Calu3 (cell line): ENCODE results near the gene CEMP1. TPM values are rescaled to one million over a fixed set of nuclear protein-coding genes. Genes with fewer than 3 reads are reported as not detected.
A peak's percentile ranks its signal among the peaks of the same experiment; 100 is the strongest.
"Not testable (repeated sequence)": the region's sequence is repeated elsewhere in the genome, so short reads cannot be mapped to it uniquely, and the experiment has no call there.

Source experiments
- Bru-seq: library from RNA; stranded (reverse); fragments of 400-500 nt; gene quantifications from one replicate; lab custom pipeline; 2021; lab: Mats Ljungman, UMichigan
- BruChase-seq, 2 experiments: library from RNA; stranded (reverse); fragments of 400-500 nt; gene quantifications; one replicate each; lab custom pipeline; 2021; lab: Mats Ljungman, UMichigan
- BruUV-seq: library from RNA; stranded (reverse); fragments of 400-500 nt; replicated peaks from 2 replicates; lab custom pipeline; 2021; lab: Mats Ljungman, UMichigan
- CTCF ChIA-PET: fragments of 300-600 bp; sonication (Branson Sonifier 250); formaldehyde crosslinking; loops from one replicate; lab custom pipeline; 2022; ENCODE audit warnings: antibody characterized with exemption; lab: Charles Lee
- DNase-seq: peaks from one replicate; pipeline ENCODE4 v3.0.0; 2022
- H3K27ac Mint-ChIP-seq: one replicate; pipeline ENCODE4 v1.8.0; 2022; ENCODE audit warnings: mixed read lengths; ENCODE audit not compliant: unreplicated experiment
- H3K27me3 Mint-ChIP-seq: one replicate; pipeline ENCODE4 v1.8.0; 2022; ENCODE audit warnings: mixed read lengths; ENCODE audit not compliant: unreplicated experiment
- H3K36me3 Mint-ChIP-seq: one replicate; pipeline ENCODE4 v1.8.0; 2022; ENCODE audit warnings: mild to moderate bottlenecking, moderate library complexity, mixed read lengths; ENCODE audit not compliant: insufficient read depth, unreplicated experiment
- H3K4me1 Mint-ChIP-seq: one replicate; pipeline ENCODE4 v1.8.0; 2022; ENCODE audit warnings: mild to moderate bottlenecking, low read depth, mixed read lengths; ENCODE audit not compliant: unreplicated experiment
- H3K4me3 Mint-ChIP-seq: one replicate; pipeline ENCODE4 v1.8.0; 2022; ENCODE audit warnings: mild to moderate bottlenecking, low read depth, moderate library complexity, mixed read lengths; ENCODE audit not compliant: unreplicated experiment
- H3K9me3 Mint-ChIP-seq: one replicate; pipeline ENCODE4 v1.8.0; 2022; ENCODE audit warnings: low read depth, mixed read lengths; ENCODE audit not compliant: unreplicated experiment
- CTCF ChIP-seq: fragments of 200-600 bp; IDR thresholded peaks from one replicate; pipeline ENCODE4 v1.8.0; 2022; ENCODE audit warnings: antibody characterized with exemption; ENCODE audit not compliant: unreplicated experiment
- intact Hi-C: fragments of 100-400 bp; cut with micrococcal nuclease; formaldehyde crosslinking; loops from one replicate; pipeline ENCODE4 v1.10.0; 2022; ENCODE audit not compliant: unreplicated experiment
- long read RNA-seq: library from polyadenylated mRNA; stranded (forward); transcript quantifications from one replicate; pipeline ENCODE4 v2.0.0, GENCODE V29; 2022
- total RNA-seq: library from RNA; stranded (reverse); gene quantifications from 2 replicates; pipeline ENCODE4 v1.2.3, GENCODE V29; 2022

CEMP1 gene, protein sequence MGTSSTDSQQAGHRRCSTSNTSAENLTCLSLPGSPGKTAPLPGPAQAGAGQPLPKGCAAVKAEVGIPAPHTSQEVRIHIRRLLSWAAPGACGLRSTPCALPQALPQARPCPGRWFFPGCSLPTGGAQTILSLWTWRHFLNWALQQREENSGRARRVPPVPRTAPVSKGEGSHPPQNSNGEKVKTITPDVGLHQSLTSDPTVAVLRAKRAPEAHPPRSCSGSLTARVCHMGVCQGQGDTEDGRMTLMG
- total RNA-seq (0.86 and 0.90 TPM in 2 replicates), Bru-seq, nascent RNA (not detected), BruChase-seq, experiment 1, labeled RNA remaining after a 6-hour chase (not detected), BruChase-seq, experiment 2, labeled RNA remaining after a 2-hour chase (not detected)
- long read RNA-seq, result 0 reads

GRCh38 chr16:2531371-2531695 lies at the start of gene CEMP1:
Gene CEMP1, minus strand, starts transcription at chr16:2531408. Its CDS starts 335 bp downstream, at chr16:2531073.
- intact Hi-C loops, result no loop called here
- no peak for TF ChIP-seq CTCF
- Mint-ChIP-seq H3K9me3 (no peaks in the 10 kb centered on the region), H3K4me1 (peaks cover 3% of the 10 kb centered on the region), H3K27me3 (no peaks in the 10 kb centered on the region), H3K27ac (peak within 1 kb of the TSS; percentile 98), H3K36me3 (peaks cover 60% of the 10 kb centered on the region), H3K4me3 (peak within 1 kb of the TSS; percentile 89)
- BruUV-seq, result no TSS peak
- no peak for DNase-seq
- CTCF ChIA-PET, result interaction anchor here (0.6 to 1.6 kb wide), 3 partner anchors 11 to 1682 kb away, joined by 3 to 4 read pairs (median 4); no protein-coding TSS in a partner anchor

GRCh38 chr16:2580818-2581217 lies 49.6 kb upstream of the CEMP1 start:
- CTCF ChIA-PET, H3K4me1 Mint-ChIP-seq, H3K36me3 Mint-ChIP-seq, H3K27ac Mint-ChIP-seq, H3K4me3 Mint-ChIP-seq, H3K9me3 Mint-ChIP-seq, DNase-seq, BruUV-seq, intact Hi-C loops, H3K27me3 Mint-ChIP-seq: not testable (repeated sequence)

DNA sequence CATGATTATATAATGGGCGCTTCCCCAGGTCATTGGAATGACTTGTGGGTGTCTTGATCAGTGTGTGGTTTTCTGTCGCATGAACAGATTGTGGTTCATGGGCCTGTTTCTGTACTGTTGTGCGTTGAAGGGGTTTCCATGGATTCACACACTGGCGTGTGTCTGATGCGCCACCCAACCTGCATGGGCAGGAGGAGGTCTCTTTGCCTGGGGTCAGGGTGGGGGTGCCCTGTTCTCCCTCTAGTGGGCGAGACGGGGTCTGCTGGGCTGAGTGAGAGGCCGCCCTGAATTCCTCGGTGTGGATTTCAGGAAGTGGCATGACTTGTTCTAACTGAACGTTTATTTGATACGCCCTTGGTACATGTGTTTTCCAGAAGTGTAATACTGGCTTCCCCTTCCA lies 48.9 kb upstream of the CEMP1 start:
- H3K4me3 Mint-ChIP-seq, H3K36me3 Mint-ChIP-seq, H3K27ac Mint-ChIP-seq, H3K4me1 Mint-ChIP-seq, intact Hi-C loops, H3K27me3 Mint-ChIP-seq, BruUV-seq, CTCF ChIA-PET, H3K9me3 Mint-ChIP-seq, DNase-seq: not testable (repeated sequence)

- BruUV-seq, intact Hi-C loops, H3K27ac Mint-ChIP-seq, CTCF ChIA-PET, H3K4me1 Mint-ChIP-seq, DNase-seq, H3K4me3 Mint-ChIP-seq, H3K27me3 Mint-ChIP-seq, H3K36me3 Mint-ChIP-seq, H3K9me3 Mint-ChIP-seq: not testable (repeated sequence)
Measured at GRCh38 chr16:2578905-2579304, 47.7 kb upstream of the CEMP1 start.

DNA sequence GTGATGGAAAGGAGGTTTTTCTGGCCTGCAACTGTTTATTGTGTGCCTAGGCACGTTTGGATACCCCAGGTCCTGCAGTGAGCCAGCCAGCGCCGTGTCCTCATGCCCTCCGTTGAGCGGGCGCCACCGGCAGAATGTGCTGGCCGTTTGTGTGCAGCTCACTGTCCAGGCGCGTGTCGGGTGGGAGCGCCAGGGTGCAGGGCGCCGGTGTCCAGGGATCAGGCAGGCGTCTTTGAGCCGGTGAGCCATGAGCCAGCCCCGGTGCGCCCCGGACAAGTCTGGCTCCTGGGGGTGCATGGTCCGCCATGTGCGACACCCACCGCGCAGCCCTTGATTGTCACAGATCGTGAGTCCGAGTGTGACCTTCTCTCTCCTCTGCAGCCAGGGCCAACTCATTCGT lies 45.8 kb upstream of the CEMP1 start:
- H3K27ac Mint-ChIP-seq, H3K4me1 Mint-ChIP-seq, H3K4me3 Mint-ChIP-seq, H3K27me3 Mint-ChIP-seq, DNase-seq, intact Hi-C loops, CTCF ChIA-PET, H3K36me3 Mint-ChIP-seq, BruUV-seq, H3K9me3 Mint-ChIP-seq: not testable (repeated sequence)

DNA sequence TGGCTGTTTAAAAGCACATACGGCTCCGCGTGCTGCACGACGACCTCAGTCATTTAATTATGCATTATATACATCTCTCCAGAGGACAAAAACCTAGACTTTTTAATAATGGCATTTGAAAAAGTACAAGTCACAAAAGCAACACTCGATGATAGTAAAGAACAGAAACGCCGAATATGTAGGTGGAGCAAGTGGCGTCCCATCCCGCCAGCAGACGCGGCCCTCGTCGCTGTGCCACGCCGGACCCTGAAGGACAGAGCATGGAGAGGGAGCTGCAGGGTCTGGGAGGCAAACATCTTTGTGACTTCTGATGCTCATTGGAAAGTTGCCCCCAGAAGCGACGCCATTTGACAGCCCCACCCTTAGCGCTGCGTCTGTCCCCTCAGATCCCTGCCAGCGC lies 44.6 kb upstream of the CEMP1 start:
- H3K27me3 Mint-ChIP-seq, H3K4me1 Mint-ChIP-seq, H3K27ac Mint-ChIP-seq, H3K9me3 Mint-ChIP-seq, DNase-seq, H3K36me3 Mint-ChIP-seq, H3K4me3 Mint-ChIP-seq, CTCF ChIA-PET, BruUV-seq, intact Hi-C loops: not testable (repeated sequence)

- BruUV-seq, H3K4me3 Mint-ChIP-seq, intact Hi-C loops: not testable (repeated sequence)
Measured at GRCh38 chr16:2572704-2573103, 41.5 kb upstream of the CEMP1 start.

GRCh38 chr16:2568573-2568972 lies 37.4 kb upstream of the CEMP1 start:
- H3K27ac Mint-ChIP-seq, H3K4me1 Mint-ChIP-seq, CTCF ChIA-PET, DNase-seq, H3K27me3 Mint-ChIP-seq, H3K4me3 Mint-ChIP-seq, BruUV-seq, intact Hi-C loops, H3K36me3 Mint-ChIP-seq, H3K9me3 Mint-ChIP-seq: not testable (repeated sequence)

More at GRCh38 chr16:2572704-2573103, 41.5 kb upstream of the CEMP1 start:
- H3K9me3 Mint-ChIP-seq, CTCF ChIA-PET, DNase-seq, H3K27me3 Mint-ChIP-seq, H3K36me3 Mint-ChIP-seq, H3K27ac Mint-ChIP-seq, H3K4me1 Mint-ChIP-seq: not testable (repeated sequence)

- H3K27ac Mint-ChIP-seq, intact Hi-C loops, H3K27me3 Mint-ChIP-seq, CTCF ChIA-PET, H3K36me3 Mint-ChIP-seq, H3K9me3 Mint-ChIP-seq, BruUV-seq, DNase-seq, H3K4me1 Mint-ChIP-seq, H3K4me3 Mint-ChIP-seq: not testable (repeated sequence)
Measured at GRCh38 chr16:2567506-2567905, 36.3 kb upstream of the CEMP1 start.
